SK-N-SH (cell line): ENCODE measurements around the gene ARL6IP5. TPM values are rescaled to one million over a fixed set of nuclear protein-coding genes. Genes with fewer than 3 reads are reported as not detected.
A peak's percentile ranks its signal among the peaks of the same experiment; 100 is the strongest.

Experiments
- CTCF ChIA-PET: fragments of 300-600, 350-600 bp; formaldehyde crosslinking; extraction: SDS; loops from one replicate; lab custom pipeline; 2021; lab: Yijun Ruan, JAX
- POLR2A ChIA-PET: fragments of 350-600 bp; sonication (Branson Sonifier 250); formaldehyde crosslinking; extraction: SDS; loops from one replicate; lab custom pipeline; 2020; ENCODE audit warnings: antibody characterized with exemption, inconsistent platforms; lab: Yijun Ruan, JAX
- DNase-seq: peaks from one replicate; pipeline ENCODE4 v3.0.0; 2012
- H2AFZ ChIP-seq: fragments of 200-600 bp; sonication (generic); 2 replicates; pipeline ENCODE4 v1.8.1; 2016; ENCODE audit warnings: antibody characterized with exemption, mild to moderate bottlenecking, low read depth
- H3F3A ChIP-seq: fragments of 200-600 bp; sonication (generic); replicated peaks from 2 replicates; pipeline ENCODE3; 2016; ENCODE audit warnings: antibody characterized with exemption, mild to moderate bottlenecking; ENCODE audit not compliant: insufficient read depth
- H3K27ac ChIP-seq, 2 experiments: fragments of 200-500 bp in 1 of 2; fragments of 200-600 bp in 1 of 2; sonication (Bioruptor generic) in 1 of 2; sonication (generic), shearing (Covaris generic) in 1 of 2; 2 replicates each; pipeline versions ENCODE4 v1.5.1 to v1.6.1; 2014 to 2016; ENCODE audit warnings: low read depth in 2 of 2, inconsistent platforms in 1 of 2, low read length in 1 of 2, mild to moderate bottlenecking in 1 of 2, mixed read lengths in 1 of 2
- H3K27me3 ChIP-seq: fragments of 200-600 bp; sonication (generic), shearing (Covaris generic); 2 replicates; pipeline ENCODE4 v1.6.1; 2016; ENCODE audit warnings: mixed run types; ENCODE audit not compliant: insufficient read depth
- H3K36me3 ChIP-seq, 2 experiments: fragments of 200-500 bp in 1 of 2; fragments of 200-600 bp in 1 of 2; sonication (Bioruptor generic) in 1 of 2; sonication (generic) in 1 of 2; replicated peaks in 1 of 2; 2 replicates each; pipeline versions ENCODE3 to v1.5.1; 2014 to 2016; ENCODE audit warnings: low read length in 1 of 2, mild to moderate bottlenecking in 1 of 2; ENCODE audit not compliant: insufficient read depth in 2 of 2, control insufficient read depth in 1 of 2
- H3K4me1 ChIP-seq, 2 experiments: fragments of 200-500 bp in 1 of 2; fragments of 200-600 bp in 1 of 2; sonication (Bioruptor generic) in 1 of 2; sonication (generic), shearing (Covaris generic) in 1 of 2; 2 replicates each; pipeline versions ENCODE4 v1.5.1 to v1.6.1; 2014 to 2016; ENCODE audit warnings: low read depth in 1 of 2, low read length in 1 of 2, mixed run types in 1 of 2; ENCODE audit not compliant: insufficient read depth in 2 of 2, control insufficient read depth in 1 of 2
- H3K4me2 ChIP-seq: fragments of 200-600 bp; sonication (generic), shearing (Covaris generic); 2 replicates; pipeline ENCODE4 v1.6.1; 2017; ENCODE audit warnings: mixed run types
- H3K4me3 ChIP-seq, 2 experiments: fragments of 200-500 bp in 1 of 2; fragments of 200-600 bp in 1 of 2; sonication (Bioruptor generic) in 1 of 2; sonication (generic), shearing (Covaris generic) in 1 of 2; 2 replicates each; pipeline versions ENCODE4 v1.5.1 to v1.8.1; 2014 to 2016; ENCODE audit warnings: low read depth in 2 of 2, inconsistent platforms in 1 of 2, low read length in 1 of 2, mild to moderate bottlenecking in 1 of 2, mixed read lengths in 1 of 2, moderate library complexity in 1 of 2
- H3K79me2 ChIP-seq: fragments of 200-600 bp; sonication (generic); 2 replicates; pipeline ENCODE4 v1.8.1; 2017; ENCODE audit warnings: mild to moderate bottlenecking; ENCODE audit not compliant: insufficient read depth
- H3K9ac ChIP-seq: fragments of 200-600 bp; sonication (generic); 2 replicates; pipeline ENCODE4 v1.6.1; 2017; ENCODE audit warnings: mixed run types
- H3K9me2 ChIP-seq: fragments of 200-600 bp; sonication (generic); 2 replicates; pipeline ENCODE4 v1.6.1; 2017; ENCODE audit warnings: mixed run types
- H3K9me3 ChIP-seq: fragments of 200-600 bp; sonication (generic); 2 replicates; pipeline ENCODE4 v1.6.1; 2017; ENCODE audit warnings: mixed run types, mild to moderate bottlenecking, moderate library complexity
- H4K20me1 ChIP-seq: fragments of 200-600 bp; sonication (generic); 2 replicates; pipeline ENCODE4 v1.6.1; 2017; ENCODE audit warnings: mild to moderate bottlenecking, mixed run types; ENCODE audit not compliant: insufficient read depth
- ELF1 ChIP-seq: IDR thresholded peaks from 2 replicates; pipeline ENCODE4 v1.4.0; 2012
- EP300 ChIP-seq, 2 experiments: IDR thresholded peaks; 2 replicates each; pipeline versions ENCODE4 v1.4.0 to v1.6.1; 2012; ENCODE audit warnings: borderline replicate concordance in 1 of 2, low read depth in 1 of 2, low read length in 1 of 2
- FOSL2 ChIP-seq: IDR thresholded peaks from 2 replicates; pipeline ENCODE4 v1.4.0; 2012; ENCODE audit warnings: low read depth, mild to moderate bottlenecking, moderate library complexity, borderline replicate concordance
- GATA2 ChIP-seq: sonication (generic); formaldehyde crosslinking; IDR thresholded peaks from 2 replicates; pipeline ENCODE4 v1.5.0; 2020; ENCODE audit warnings: mild to moderate bottlenecking, missing genetic modification reagents
- JUND ChIP-seq: IDR thresholded peaks from 2 replicates; pipeline ENCODE4 v1.4.0; 2012
- NFIC ChIP-seq: IDR thresholded peaks from 2 replicates; pipeline ENCODE4 v1.4.0; 2012; ENCODE audit warnings: borderline replicate concordance
- RCOR1 ChIP-seq: fragments of 150-350 bp; IDR thresholded peaks from 2 replicates; pipeline ENCODE4 v1.6.1; 2017; ENCODE audit warnings: antibody characterized with exemption, low read length
- SIN3A ChIP-seq: IDR thresholded peaks from 2 replicates; pipeline ENCODE4 v1.6.1; 2012; ENCODE audit warnings: low read depth, mild to moderate bottlenecking, low read length, moderate library complexity, borderline replicate concordance
- TAF1 ChIP-seq: IDR thresholded peaks from 2 replicates; pipeline ENCODE4 v1.6.1; 2012; ENCODE audit warnings: low read depth, mild to moderate bottlenecking, low read length, moderate library complexity, borderline replicate concordance
- TCF12 ChIP-seq: IDR thresholded peaks from 2 replicates; pipeline ENCODE4 v1.4.0; 2012
- TEAD4 ChIP-seq: IDR thresholded peaks from 2 replicates; pipeline ENCODE4 v1.4.0; 2012; ENCODE audit warnings: mild to moderate bottlenecking, borderline replicate concordance; ENCODE audit not compliant: insufficient read depth
- WGBS: methylation state at CpG from one replicate; pipeline ENCODE4 v1.1.6; 2017; ENCODE audit warnings: low lambda C conversion rate; 5-methylcytosine and 5-hydroxymethylcytosine counted together
- polyA plus RNA-seq, 3 experiments: library from polyadenylated mRNA; depleted of rRNA; stranded (reverse); fragments of >200 nt; gene quantifications; 2 replicates each; pipeline ENCODE4 v1.2.3, GENCODE V29; 2012
- TF ChIP-seq, protein P1 (sequence below): IDR thresholded peaks from 2 replicates; pipeline ENCODE4 v1.4.0; 2012; ENCODE audit warnings: low read depth, borderline replicate concordance
- TF ChIP-seq, protein P2 (sequence below): IDR thresholded peaks from 2 replicates; pipeline ENCODE4 v1.6.1; 2012; ENCODE audit warnings: mild to moderate bottlenecking, low read depth, low read length, moderate library complexity
- TF ChIP-seq, protein P3 (sequence below): IDR thresholded peaks from 2 replicates; pipeline ENCODE4; 2012

The ARL6IP5 gene
- polyA plus RNA-seq, 1 of the 3 experiments (the other 2 are of a cell fraction), result 64.6 TPM

DNA sequence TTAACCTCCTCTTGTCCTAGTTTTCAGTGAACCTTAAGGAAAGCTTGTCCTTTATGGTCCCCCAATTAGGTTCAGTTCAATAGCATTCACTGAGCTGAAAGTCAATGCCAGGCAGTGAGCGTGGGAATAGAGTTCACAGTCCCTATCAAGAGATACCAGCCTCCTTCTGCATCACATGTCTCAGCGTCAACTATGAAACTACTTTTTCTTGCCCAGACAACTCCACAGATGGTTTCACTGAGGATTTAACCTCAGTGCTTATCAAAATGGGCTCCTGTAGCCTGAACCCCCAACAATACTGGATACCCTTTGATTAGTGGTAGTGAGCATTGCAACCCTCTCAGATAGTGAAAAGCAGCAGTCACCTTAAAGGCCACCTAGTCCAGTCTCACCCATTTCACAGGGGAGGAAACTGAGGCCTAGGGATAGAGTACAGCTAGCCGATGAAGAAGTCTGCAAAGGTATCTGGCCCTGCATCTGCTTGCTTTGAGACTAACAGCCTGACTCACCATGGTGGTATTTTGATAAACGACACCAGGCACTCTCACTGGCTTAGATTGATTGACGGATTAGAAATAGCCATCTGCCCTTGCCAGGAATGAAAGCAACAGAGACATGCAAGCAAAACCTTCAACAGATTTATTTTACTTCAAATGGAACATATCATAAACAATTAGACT, 3.0 kb upstream of the ARL6IP5 start:
- Histone ChIP-seq H3K27ac (peak overlapping the region; percentile 81 to 94), H3K9ac (no peak overlapping the region; the same call in 1 of the 2 replicates)

More for the DNA sequence above, 3.0 kb upstream of the ARL6IP5 start:
- Histone ChIP-seq H3K9me3 (no peaks in the 10 kb centered on the region), H3K79me2 (peaks cover 52% of the 10 kb centered on the region), H3K27me3 (no peaks in the 10 kb centered on the region), H2AFZ (peak overlapping the region; percentile 55; the same call in 1 of the 2 replicates), H4K20me1 (no peaks in the 10 kb centered on the region), H3K9me2 (no peaks in the 10 kb centered on the region), H3K36me3 (peaks cover 0 to 2% of the 10 kb centered on the region in 2 experiments), H3K4me1 (peaks cover 31 to 42% of the 10 kb centered on the region in 2 experiments), H3K4me3 (no peak overlapping the region; a peak in 1 of 4 replicates), H3F3A (peaks cover 40% of the 10 kb centered on the region), H3K4me2 (peak overlapping the region; percentile 72)
- 48% methylated on average over 5 of the region's 5 CpGs for WGBS
- CTCF ChIA-PET, result interaction anchor here (1.7 kb wide), 1 partner anchor 39 kb away, joined by 3 read pairs; no protein-coding TSS in a partner anchor
- peak; percentile 38 for DNase-seq
- POLR2A ChIA-PET, result no interaction called here
- TF ChIP-seq, protein P1, sequence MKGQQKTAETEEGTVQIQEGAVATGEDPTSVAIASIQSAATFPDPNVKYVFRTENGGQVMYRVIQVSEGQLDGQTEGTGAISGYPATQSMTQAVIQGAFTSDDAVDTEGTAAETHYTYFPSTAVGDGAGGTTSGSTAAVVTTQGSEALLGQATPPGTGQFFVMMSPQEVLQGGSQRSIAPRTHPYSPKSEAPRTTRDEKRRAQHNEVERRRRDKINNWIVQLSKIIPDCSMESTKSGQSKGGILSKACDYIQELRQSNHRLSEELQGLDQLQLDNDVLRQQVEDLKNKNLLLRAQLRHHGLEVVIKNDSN, result no peak
- TF ChIP-seq GATA2 (CRISPR knock-in tag) (peak; percentile 80), SIN3A (no peak), TAF1 (0 out of 2 replicates have a peak, but pooled peaks have one; percentile 11), JUND (peak; percentile 80), RCOR1 (peak; percentile 87; the same call in 1 of the 2 replicates), EP300 (IDR thresholded peaks at IDR 0.05; ENCODE audit: borderline replicate concordance in 1 of 2, low read depth in 1 of 2, low read length in 1 of 2) (peak; percentile 52 to 80; a peak in 3 of 4 replicates), ELF1 (no peak), NFIC (peak; percentile 57; the same call in 1 of the 2 replicates), TCF12 (peak; percentile 80), TEAD4 (peak; percentile 56), FOSL2 (peak; percentile 57; the same call in 1 of the 2 replicates)
- TF ChIP-seq, protein P2, sequence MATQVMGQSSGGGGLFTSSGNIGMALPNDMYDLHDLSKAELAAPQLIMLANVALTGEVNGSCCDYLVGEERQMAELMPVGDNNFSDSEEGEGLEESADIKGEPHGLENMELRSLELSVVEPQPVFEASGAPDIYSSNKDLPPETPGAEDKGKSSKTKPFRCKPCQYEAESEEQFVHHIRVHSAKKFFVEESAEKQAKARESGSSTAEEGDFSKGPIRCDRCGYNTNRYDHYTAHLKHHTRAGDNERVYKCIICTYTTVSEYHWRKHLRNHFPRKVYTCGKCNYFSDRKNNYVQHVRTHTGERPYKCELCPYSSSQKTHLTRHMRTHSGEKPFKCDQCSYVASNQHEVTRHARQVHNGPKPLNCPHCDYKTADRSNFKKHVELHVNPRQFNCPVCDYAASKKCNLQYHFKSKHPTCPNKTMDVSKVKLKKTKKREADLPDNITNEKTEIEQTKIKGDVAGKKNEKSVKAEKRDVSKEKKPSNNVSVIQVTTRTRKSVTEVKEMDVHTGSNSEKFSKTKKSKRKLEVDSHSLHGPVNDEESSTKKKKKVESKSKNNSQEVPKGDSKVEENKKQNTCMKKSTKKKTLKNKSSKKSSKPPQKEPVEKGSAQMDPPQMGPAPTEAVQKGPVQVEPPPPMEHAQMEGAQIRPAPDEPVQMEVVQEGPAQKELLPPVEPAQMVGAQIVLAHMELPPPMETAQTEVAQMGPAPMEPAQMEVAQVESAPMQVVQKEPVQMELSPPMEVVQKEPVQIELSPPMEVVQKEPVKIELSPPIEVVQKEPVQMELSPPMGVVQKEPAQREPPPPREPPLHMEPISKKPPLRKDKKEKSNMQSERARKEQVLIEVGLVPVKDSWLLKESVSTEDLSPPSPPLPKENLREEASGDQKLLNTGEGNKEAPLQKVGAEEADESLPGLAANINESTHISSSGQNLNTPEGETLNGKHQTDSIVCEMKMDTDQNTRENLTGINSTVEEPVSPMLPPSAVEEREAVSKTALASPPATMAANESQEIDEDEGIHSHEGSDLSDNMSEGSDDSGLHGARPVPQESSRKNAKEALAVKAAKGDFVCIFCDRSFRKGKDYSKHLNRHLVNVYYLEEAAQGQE, result no peak
- TF ChIP-seq, protein P3, sequence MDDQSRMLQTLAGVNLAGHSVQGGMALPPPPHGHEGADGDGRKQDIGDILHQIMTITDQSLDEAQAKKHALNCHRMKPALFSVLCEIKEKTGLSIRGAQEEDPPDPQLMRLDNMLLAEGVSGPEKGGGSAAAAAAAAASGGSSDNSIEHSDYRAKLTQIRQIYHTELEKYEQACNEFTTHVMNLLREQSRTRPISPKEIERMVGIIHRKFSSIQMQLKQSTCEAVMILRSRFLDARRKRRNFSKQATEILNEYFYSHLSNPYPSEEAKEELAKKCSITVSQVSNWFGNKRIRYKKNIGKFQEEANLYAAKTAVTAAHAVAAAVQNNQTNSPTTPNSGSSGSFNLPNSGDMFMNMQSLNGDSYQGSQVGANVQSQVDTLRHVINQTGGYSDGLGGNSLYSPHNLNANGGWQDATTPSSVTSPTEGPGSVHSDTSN, result peak; percentile 96
